COLO668 (cell line): ENCODE results near the gene LRRC55.

Source experiments
- DNase-seq: peaks from one replicate; lab custom pipeline; 2025; ENCODE audit not compliant: unreplicated experiment; lab: John Stamatoyannopoulos, UW

LRRC55 gene

DNA sequence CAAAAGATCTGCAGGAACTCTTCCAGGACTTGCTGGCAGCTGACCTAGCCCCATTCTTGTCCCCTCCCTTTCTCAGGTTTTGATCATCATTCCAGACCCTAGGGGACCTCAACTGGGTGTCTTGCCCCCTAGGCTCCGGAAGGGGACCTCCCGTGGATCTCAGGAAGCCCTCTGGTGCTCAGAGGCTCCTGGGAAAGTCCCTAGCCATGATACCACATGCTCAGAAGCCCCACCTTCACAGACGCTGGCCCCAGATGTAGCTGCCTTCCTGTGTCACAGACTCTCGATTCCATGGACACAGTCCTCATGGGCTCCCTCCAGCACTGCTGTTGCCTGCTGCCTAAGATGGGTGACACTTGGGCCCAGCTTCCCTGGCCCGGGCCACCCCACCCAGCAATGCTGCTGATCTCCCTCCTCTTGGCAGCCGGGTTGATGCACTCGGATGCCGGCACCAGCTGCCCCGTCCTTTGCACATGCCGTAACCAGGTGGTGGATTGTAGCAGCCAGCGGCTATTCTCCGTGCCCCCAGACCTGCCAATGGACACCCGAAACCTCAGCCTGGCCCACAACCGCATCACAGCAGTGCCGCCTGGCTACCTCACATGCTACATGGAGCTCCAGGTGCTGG is at the start of gene LRRC55:
TSS of gene LRRC55 (plus strand) at position 276 of the 628 bp plus-strand sequence. CDS start at position 346, 70 bp downstream.
- DNase-seq, result no peak

- no peak for DNase-seq
Measured at GRCh38 chr11:57133366-57134038, 48.3 kb upstream of the LRRC55 start.

DNA sequence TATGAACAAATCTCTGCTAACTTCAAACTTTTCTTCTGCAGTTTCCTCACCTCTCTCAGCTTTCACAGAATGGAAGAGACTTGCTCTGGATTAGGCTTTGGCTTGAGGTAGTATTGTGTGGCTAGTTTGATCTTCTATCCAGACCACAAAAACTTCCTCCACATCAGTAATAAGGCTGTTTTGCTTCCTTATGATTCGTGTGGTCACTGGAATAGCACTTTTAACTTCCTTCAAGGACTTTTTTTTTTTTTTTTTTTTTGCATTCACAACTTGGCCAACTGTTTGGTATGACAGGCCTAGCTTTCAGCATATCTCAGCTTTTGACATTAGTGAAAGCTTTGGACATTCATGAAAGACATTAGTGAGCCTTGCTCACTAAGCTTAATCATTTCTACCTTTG is 47.5 kb upstream of the LRRC55 start:
- DNase-seq, result no peak

GRCh38 chr11:57135020-57135751 is 46.6 kb upstream of the LRRC55 start:
- no peak for DNase-seq

DNA sequence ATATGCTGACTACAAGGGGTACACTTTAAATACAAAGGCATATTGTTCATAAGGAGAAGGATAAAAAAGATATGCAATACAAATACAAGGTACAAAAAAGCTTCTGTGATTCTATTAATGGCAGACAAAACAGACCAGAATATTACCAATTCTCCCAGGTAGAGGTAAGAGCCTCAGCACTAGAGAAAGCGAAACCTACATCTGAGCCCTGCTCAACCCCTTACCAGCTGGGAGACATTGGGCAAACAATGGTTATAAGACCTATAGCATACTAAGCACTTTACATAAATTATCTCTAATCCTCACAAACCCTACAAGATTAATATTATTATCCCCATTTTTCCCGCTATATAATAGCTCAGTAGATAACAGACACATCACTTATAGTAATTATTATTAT is 41.2 kb upstream of the LRRC55 start:
- no peak for DNase-seq

DNA sequence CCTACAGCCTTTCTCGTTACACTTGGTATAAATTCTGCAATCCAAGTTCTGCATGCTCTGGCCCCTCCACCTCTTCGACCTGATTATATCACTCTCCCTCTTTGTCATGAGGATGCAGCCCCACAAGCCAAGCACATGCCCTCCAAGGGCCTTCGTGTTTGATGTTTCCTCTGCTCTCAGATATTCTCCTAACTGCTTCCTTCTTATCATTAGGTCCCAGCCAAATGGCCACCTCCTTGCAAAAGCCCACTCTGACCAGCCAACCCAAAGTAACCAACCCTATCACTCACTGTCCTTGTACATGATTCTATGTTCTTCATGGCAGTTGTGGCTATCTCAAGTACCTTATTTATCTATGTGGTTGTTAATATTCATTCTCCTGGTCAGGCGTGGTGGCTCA is 38.3 kb upstream of the LRRC55 start:
- DNase-seq, result no peak

DNA sequence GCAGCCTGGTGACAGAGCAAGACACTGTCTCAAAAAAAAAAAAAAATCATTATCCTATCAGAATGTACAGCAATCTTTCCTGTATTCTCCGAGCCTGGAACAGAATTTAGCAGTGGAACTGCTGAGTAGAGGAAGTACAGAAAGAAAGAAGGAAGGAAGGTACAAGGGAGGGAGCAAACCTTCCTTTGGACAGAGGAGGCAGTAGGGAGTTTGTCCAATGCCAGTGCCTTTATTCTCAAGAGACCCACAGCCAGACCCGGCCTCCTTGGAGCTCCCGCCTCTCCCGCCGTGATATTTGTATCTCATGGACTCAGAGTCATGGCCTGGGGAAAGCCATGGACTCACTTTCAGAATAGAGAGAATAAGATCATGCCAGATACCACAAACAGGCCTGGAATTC is 37.7 kb upstream of the LRRC55 start:
- no peak for DNase-seq

DNA sequence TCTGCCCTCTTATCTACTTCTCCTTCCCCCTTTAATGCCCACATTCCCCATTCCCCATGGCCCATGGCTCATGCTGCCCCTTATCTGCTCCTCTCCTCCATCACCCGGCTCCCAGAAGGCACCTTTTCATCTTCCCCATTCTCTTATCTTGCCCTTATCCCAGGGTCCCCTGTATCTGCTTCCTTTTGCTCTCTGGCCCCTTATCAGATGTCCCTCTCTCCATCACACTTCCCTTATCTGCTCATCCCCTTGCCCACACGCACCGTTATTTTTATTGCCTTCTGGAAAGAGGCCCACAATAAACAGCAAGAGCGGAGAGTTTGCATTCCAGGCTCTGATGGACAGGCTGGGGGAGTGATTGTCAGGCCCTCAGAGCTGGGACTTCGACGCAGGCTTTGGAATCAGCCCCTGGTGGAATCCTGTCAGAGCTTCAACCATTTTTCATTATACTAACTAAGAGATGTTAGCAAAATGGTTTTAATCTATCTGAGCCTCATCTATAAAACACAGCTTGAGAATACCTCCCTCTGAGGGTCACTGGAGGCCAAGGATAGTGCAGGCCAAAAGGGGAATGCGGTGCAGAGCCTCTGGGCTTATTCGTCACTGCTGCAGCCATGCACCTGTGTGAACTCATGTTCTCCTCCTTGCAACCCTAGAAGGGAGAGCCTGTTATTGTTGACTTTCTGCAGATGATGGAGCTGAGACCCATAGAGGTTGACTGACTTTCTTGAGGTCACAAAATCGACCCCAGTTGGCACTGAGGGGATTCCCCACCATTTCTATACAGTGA is 37.0 kb upstream of the LRRC55 start:
- DNase-seq, result no peak

GRCh38 chr11:57146301-57146700 is 35.5 kb upstream of the LRRC55 start:
- no peak for DNase-seq

DNA sequence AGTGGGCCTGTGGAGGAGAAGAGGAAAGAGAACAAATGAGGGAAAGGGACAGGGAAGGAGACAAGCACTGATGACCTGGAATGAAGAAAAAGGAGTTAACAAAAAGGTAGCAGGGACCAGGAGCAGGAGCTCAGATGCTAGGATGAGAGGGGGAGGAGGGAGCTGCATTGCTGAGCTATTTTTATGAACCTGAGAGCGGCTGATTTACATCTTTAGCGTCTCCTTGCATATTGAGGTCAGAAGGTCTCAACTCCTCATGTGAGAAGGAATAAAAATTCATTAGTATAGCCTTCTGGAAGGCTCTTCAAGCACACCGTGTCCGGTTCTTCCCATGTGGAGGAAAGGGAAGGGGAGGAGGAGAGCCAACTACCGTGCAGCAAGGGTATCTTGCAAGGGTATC is 33.1 kb upstream of the LRRC55 start:
- no peak for DNase-seq

- no peak for DNase-seq
Measured at GRCh38 chr11:57150454-57150917, 31.3 kb upstream of the LRRC55 start.

- DNase-seq, result no peak
Measured at GRCh38 chr11:57152134-57152533, 29.6 kb upstream of the LRRC55 start.

DNA sequence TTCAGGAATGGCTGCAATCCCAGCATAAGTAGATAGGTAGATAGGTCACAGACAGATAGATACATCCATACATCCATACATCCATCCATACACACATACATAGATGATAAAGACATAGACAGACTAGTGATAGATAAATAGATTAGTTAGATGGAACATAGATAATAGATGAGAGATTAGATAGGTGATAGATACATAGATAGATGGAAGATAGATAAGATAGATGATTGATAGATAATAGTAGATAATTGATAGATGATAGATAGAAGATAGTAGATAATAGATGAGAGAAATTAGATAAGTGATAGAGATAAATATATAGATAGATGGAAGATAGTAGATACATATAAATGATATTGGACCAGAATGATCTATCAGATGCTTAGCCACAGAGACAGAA is 28.3 kb upstream of the LRRC55 start:
- no peak for DNase-seq

- DNase-seq, result no peak
Measured at GRCh38 chr11:57154739-57155138, 27.0 kb upstream of the LRRC55 start.

- DNase-seq, result no peak
Measured at GRCh38 chr11:57155400-57155799, 26.4 kb upstream of the LRRC55 start.

DNA sequence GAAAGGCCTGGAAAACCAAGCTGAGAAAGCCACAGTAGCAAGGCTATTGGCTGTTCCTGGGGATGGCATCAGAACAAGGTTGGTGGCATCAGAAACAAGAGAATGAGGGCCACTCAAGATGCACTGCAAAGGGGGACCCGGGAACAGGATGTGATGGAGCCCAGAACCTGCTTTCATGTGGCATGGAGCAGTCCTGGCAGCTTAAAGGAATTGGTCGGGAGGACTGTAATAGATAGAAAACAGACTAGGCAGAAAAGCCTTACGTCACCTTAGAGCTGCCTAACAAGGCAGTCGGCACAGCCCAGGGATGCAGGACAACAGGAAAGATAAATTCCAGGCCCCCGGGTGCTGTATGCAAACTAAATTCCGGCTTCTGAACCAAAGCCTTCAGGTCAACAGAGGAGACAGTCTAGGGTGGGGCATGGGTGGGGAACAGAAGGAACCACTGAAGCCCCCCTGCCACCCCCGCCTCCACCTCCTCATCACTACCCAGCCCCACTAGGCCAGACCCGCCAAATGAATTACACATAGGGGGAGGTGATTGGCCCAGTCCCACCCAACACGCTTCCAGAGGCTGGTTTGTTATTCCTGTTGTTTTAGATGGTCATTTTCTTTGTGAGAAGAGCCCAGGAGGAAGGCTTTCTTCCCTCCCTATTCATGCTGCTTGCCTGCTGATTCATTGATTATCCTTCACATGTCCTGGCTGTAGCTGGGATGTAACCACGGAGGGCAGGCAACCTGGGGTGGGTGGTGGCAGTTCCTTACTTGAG is 25.7 kb upstream of the LRRC55 start:
- DNase-seq, result no peak

GRCh38 chr11:57156928-57157327 is 24.8 kb upstream of the LRRC55 start:
- DNase-seq, result no peak

DNA sequence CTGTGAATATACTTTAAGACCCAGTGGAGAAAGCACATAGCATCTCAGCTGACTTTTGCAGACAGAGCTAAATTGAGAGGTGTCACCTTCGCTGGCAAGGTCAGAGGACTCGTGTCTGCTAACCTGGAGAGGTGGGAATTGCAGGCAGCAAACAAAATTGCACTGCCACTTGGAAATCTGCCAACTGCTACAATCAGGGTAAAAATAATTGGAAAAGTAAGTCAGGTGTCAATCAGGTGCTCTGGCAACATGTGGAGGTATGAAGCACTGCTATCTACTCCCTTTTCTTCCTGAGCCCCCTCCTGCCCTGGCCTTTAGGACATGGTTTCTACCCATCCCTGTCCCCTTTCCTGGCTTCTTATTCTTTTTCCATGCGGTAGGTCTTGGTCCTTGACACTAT is 24.1 kb upstream of the LRRC55 start:
- no peak for DNase-seq

DNA sequence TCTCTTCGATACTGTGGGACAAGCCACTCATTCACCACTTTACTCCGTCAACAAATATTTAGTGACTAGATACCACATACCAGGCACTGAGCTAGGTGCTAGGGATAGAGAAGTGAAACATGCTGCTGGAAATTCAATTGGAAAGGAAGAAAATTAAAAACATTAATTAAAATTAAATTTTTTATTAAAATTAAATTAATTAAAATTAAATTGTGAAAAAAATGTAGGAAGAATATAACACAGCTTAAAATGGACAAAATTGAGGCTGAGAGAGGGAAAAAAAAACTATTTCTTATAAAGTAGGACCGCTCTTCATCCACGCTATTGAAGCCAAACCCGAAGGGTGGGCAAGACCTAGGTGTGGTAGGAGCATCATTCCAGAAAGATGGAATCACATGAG is 23.6 kb upstream of the LRRC55 start:
- no peak for DNase-seq

DNA sequence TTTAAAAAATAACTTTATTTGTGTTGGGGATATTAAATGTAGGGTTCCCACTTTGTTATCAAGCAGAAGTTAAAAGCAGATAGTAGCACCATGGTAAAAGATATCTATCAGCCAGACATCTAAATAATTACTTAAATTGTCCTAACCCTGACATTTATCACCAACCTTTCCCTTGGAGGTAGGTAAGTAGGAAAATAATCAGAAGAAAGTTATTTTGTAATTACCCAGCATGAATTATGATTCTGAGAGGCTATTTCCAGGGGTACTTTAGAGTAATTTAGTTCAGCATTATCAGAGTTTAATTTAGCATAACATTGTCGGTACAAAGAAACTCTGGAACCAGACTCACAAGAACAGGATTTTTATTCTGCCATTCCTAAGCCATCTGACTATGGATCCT is 23.2 kb upstream of the LRRC55 start:
- no peak for DNase-seq

- no peak for DNase-seq
Measured at GRCh38 chr11:57160665-57161064, 21.1 kb upstream of the LRRC55 start.
